ENCODE data around the gene DEFB125.

DNA sequence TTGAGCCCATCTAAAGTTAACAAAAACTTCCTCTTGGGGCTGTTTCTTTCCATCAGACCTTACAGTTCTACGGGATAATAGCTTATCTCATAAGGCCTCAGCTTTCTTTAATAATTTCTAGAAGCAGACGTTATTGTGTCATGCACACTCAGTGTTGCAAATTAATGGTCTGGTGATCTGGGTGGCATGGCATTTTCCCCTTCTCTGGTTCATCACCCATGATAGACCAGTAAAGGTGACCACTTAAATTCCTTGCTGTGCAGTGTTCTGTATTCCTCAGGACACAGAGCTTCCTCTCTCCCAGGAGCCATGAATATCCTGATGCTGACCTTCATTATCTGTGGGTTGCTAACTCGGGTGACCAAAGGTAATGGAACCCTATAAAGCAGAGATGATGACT is at the start of gene DEFB125:
- TF ChIP-seq, protein P1, sequence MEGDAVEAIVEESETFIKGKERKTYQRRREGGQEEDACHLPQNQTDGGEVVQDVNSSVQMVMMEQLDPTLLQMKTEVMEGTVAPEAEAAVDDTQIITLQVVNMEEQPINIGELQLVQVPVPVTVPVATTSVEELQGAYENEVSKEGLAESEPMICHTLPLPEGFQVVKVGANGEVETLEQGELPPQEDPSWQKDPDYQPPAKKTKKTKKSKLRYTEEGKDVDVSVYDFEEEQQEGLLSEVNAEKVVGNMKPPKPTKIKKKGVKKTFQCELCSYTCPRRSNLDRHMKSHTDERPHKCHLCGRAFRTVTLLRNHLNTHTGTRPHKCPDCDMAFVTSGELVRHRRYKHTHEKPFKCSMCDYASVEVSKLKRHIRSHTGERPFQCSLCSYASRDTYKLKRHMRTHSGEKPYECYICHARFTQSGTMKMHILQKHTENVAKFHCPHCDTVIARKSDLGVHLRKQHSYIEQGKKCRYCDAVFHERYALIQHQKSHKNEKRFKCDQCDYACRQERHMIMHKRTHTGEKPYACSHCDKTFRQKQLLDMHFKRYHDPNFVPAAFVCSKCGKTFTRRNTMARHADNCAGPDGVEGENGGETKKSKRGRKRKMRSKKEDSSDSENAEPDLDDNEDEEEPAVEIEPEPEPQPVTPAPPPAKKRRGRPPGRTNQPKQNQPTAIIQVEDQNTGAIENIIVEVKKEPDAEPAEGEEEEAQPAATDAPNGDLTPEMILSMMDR (IDR thresholded peaks at IDR 0.05): no peak
- no peak for TF ChIP-seq POLR2A (IDR thresholded peaks at IDR 0.05)
